HepG2 (cell line): ENCODE results near the gene FAM83E. TPM values are rescaled to one million over a fixed set of nuclear protein-coding genes. Genes with fewer than 3 reads are reported as not detected.

Experiments
- CBX2 ChIP-seq, 2 experiments: fragments of 200-600 bp in 1 of 2; sonication (generic); formaldehyde crosslinking in 1 of 2; IDR thresholded peaks; 2 replicates each; pipeline versions ENCODE4 v1.7.0 to v1.8.1; 2018 to 2022; ENCODE audit warnings: low read depth in 2 of 2, low read length in 1 of 2, mild to moderate bottlenecking in 1 of 2, missing genetic modification reagents in 1 of 2
- ELF3 ChIP-seq: IDR thresholded peaks from 2 replicates; pipeline ENCODE4 v1.6.1; 2016; ENCODE audit warnings: missing genetic modification reagents, missing compliant biosample characterization
- EP300 ChIP-seq, 3 experiments: sonication (generic) in 1 of 3; formaldehyde crosslinking in 1 of 3; IDR thresholded peaks; 2 replicates each; pipeline versions ENCODE4 v1.5.1 to v1.6.1; 2011 to 2020; ENCODE audit warnings: low read depth in 2 of 3, low read length in 2 of 3, borderline replicate concordance in 1 of 3, improper control_type of control experiment in 1 of 3, mild to moderate bottlenecking in 1 of 3, missing genetic modification reagents in 1 of 3, moderate library complexity in 1 of 3
- KAT7 ChIP-seq: IDR thresholded peaks from 2 replicates; pipeline ENCODE4 v1.6.1; 2018; ENCODE audit warnings: borderline replicate concordance, missing compliant biosample characterization
- LBX2 ChIP-seq: sonication (generic); formaldehyde crosslinking; IDR thresholded peaks from 2 replicates; pipeline ENCODE4 v1.5.0; 2020; ENCODE audit warnings: missing genetic modification reagents, mild to moderate bottlenecking, borderline replicate concordance
- MXD4 ChIP-seq: IDR thresholded peaks from 2 replicates; pipeline ENCODE4 v1.6.1; 2016; ENCODE audit warnings: mild to moderate bottlenecking, missing biosample characterization, missing genetic modification reagents
- NCOR1 ChIP-seq: fragments of 200-600 bp; sonication (generic); IDR thresholded peaks from 2 replicates; pipeline ENCODE4 v1.7.0; 2017; ENCODE audit warnings: antibody characterized with exemption, low read length, borderline replicate concordance
- TFE3 ChIP-seq: IDR thresholded peaks from 2 replicates; pipeline ENCODE4 v1.6.1; 2016
- THRA ChIP-seq: sonication (generic); formaldehyde crosslinking; IDR thresholded peaks from 2 replicates; pipeline ENCODE4 v1.4.0; 2020; ENCODE audit warnings: missing genetic modification reagents, borderline replicate concordance
- ZNF746 ChIP-seq: sonication (generic); formaldehyde crosslinking; IDR thresholded peaks from 2 replicates; pipeline ENCODE4 v1.8.0; 2022; ENCODE audit warnings: mild to moderate bottlenecking, missing genetic modification reagents
- ZNF781 ChIP-seq: sonication (generic); formaldehyde crosslinking; IDR thresholded peaks from 2 replicates; pipeline ENCODE4 v1.5.1; 2020; ENCODE audit warnings: borderline replicate concordance, mild to moderate bottlenecking, missing genetic modification reagents; ENCODE audit errors: not compliant biosample characterization
- ZNF784 ChIP-seq: sonication (generic); formaldehyde crosslinking; IDR thresholded peaks from 2 replicates; pipeline ENCODE4 v1.5.1; 2020; ENCODE audit warnings: missing genetic modification reagents, mild to moderate bottlenecking, borderline replicate concordance
- ZNF883 ChIP-seq: sonication (generic); formaldehyde crosslinking; IDR thresholded peaks from 2 replicates; pipeline ENCODE4 v1.5.1; 2020; ENCODE audit warnings: mild to moderate bottlenecking, missing genetic modification reagents; ENCODE audit errors: not compliant biosample characterization
- polyA plus RNA-seq, 8 experiments: library from polyadenylated mRNA; depleted of rRNA in 3 of 8; stranded (reverse) in 7 of 8; unstranded in 1 of 8; fragments of >200 nt; fragmentation: Illumina TruSeq in 4 of 8; extraction: Trizol in 4 of 8; gene quantifications; 2 replicates each; pipeline versions ENCODE4 v1.2.1 to v1.2.3, GENCODE V29; 2011 to 2016; ENCODE audit warnings: low read depth in 4 of 8, missing spikeins in 1 of 8, mixed read lengths in 1 of 8; ENCODE audit not compliant: insufficient read depth in 1 of 8
- total RNA-seq, 5 experiments: library from RNA; depleted of rRNA; stranded (reverse); fragments of >200 nt; fragmentation: Illumina TruSeq; extraction: Trizol; gene quantifications; 2 replicates each; pipeline ENCODE4 v1.2.3, GENCODE V29; 2016; ENCODE audit warnings: low read depth in 1 of 5
- TF ChIP-seq, protein P1 (sequence below): sonication (generic); formaldehyde crosslinking; IDR thresholded peaks from 2 replicates; pipeline ENCODE4 v1.5.1; 2020; ENCODE audit warnings: mild to moderate bottlenecking, missing genetic modification reagents
- TF ChIP-seq, protein P2 (sequence below): sonication (generic); formaldehyde crosslinking; IDR thresholded peaks from 2 replicates; pipeline ENCODE4 v1.4.0; 2020; ENCODE audit warnings: missing genetic modification reagents, mild to moderate bottlenecking, borderline replicate concordance

FAM83E gene
- total and polyA plus RNA-seq, 2 of the 13 experiments (the other 11 are each of a cell fraction or from before 2014, with no cell fraction given) = 0.18 to 0.60 TPM

DNA sequence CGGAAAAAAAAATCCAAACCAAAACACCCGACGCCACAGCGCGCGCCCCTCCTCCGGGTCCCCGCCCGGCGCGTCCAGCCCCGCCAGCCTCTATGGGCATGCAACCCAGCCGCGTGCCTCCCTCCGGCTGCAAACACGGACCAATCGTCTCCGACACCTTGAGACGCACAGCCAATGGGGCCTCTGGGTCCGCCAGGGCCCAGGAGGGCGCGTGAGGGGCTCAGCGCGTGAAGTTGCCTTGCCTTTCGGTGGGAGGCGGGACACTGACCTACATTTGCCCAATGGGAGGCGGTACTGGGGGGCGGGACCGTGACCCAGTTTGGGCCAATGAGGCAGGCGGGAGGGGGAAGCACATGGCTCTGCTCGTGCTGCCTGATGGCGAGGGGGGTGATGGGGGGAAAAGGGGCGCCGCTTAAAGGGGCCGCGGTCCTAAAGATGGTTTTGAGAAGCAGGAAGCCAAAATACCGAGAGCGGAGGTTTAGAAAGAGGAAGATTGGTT lies 22.6 kb upstream of the FAM83E start (continued):
- TF ChIP-seq, protein P1, sequence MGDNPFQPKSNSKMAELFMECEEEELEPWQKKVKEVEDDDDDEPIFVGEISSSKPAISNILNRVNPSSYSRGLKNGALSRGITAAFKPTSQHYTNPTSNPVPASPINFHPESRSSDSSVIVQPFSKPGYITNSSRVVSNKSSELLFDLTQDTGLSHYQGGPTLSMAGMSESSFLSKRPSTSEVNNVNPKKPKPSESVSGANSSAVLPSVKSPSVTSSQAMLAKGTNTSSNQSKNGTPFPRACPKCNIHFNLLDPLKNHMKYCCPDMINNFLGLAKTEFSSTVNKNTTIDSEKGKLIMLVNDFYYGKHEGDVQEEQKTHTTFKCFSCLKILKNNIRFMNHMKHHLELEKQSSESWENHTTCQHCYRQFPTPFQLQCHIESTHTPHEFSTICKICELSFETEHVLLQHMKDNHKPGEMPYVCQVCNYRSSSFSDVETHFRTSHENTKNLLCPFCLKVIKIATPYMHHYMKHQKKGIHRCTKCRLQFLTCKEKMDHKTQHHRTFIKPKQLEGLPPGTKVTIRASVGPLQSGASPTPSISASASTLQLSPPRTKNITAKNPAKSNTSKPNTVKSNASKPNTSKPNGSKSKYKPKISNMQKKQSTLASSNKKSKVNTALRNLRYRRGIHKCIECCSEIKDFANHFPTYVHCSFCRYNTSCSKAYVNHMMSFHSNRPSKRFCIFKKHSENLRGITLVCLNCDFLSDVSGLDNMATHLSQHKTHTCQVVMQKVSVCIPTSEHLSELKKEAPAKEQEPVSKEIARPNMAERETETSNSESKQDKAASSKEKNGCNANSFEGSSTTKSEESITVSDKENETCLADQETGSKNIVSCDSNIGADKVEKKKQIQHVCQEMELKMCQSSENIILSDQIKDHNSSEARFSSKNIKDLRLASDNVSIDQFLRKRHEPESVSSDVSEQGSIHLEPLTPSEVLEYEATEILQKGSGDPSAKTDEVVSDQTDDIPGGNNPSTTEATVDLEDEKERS = 0 out of 2 replicates have a peak, but pooled peaks have one; percentile 31
- TF ChIP-seq ZNF883 = peak; percentile 64
- peak; percentile 22 for TF ChIP-seq ZNF781 (CRISPR knock-in tag)
- TF ChIP-seq, protein P2, sequence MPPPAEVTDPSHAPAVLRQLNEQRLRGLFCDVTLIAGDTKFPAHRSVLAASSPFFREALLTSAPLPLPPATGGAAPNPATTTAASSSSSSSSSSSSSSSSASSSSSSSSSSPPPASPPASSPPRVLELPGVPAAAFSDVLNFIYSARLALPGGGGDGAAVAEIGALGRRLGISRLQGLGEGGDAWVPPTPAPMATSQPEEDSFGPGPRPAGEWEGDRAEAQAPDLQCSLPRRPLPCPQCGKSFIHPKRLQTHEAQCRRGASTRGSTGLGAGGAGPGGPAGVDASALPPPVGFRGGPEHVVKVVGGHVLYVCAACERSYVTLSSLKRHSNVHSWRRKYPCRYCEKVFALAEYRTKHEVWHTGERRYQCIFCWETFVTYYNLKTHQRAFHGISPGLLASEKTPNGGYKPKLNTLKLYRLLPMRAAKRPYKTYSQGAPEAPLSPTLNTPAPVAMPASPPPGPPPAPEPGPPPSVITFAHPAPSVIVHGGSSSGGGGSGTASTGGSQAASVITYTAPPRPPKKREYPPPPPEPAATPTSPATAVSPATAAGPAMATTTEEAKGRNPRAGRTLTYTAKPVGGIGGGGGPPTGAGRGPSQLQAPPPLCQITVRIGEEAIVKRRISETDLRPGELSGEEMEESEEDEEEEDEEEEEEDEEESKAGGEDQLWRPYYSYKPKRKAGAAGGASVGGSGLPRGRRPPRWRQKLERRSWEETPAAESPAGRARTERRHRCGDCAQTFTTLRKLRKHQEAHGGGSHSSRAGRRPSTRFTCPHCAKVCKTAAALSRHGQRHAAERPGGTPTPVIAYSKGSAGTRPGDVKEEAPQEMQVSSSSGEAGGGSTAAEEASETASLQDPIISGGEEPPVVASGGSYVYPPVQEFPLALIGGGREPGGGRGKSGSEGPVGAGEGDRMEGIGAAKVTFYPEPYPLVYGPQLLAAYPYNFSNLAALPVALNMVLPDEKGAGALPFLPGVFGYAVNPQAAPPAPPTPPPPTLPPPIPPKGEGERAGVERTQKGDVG (CRISPR knock-in tag) = 0 out of 2 replicates have a peak, but pooled peaks have one; percentile 19
- TF ChIP-seq ZNF784 (CRISPR knock-in tag) = peak; percentile 39; the same call in 1 of the 2 replicates
- peak; percentile 19; the same call in 1 of the 2 replicates for TF ChIP-seq NCOR1
- peak; percentile 88; the same call in 1 of the 2 replicates for TF ChIP-seq LBX2 (CRISPR knock-in tag)
- peak; percentile 34; the same call in 1 of the 2 replicates for TF ChIP-seq ZNF746 (CRISPR knock-in tag)
- 0 out of 4 replicates have a peak, but pooled peaks of 1 of the 2 experiments have one; percentile 20 for TF ChIP-seq EP300 (IDR thresholded peaks at IDR 0.05; ENCODE audit: low read depth in 2 of 2, low read length in 2 of 2)
- peak; percentile 51; the same call in 1 of the 2 replicates for TF ChIP-seq EP300 (CRISPR knock-in tag; IDR thresholded peaks at IDR 0.05; ENCODE audit: borderline replicate concordance)
- TF ChIP-seq KAT7 (CRISPR knock-in tag) = no peak
- TF ChIP-seq ELF3 (CRISPR knock-in tag) = no peak; the same call in 1 of the 2 replicates
- TF ChIP-seq CBX2 (IDR thresholded peaks at IDR 0.05; ENCODE audit: low read depth, low read length) = no peak
- TF ChIP-seq CBX2 (CRISPR knock-in tag; IDR thresholded peaks at IDR 0.05; ENCODE audit: low read depth) = no peak; the same call in 1 of the 2 replicates
- TF ChIP-seq MXD4 (CRISPR knock-in tag) = peak; percentile 82
- peak; percentile 58; the same call in 1 of the 2 replicates for TF ChIP-seq THRA (CRISPR knock-in tag)
- peak; percentile 63; the same call in 1 of the 2 replicates for TF ChIP-seq TFE3 (CRISPR knock-in tag)
